Activated T-helper 1 cell treated with anti-CD3 and anti-CD28 coated beads, Interleukin-12 subunit alpha, Interleukin-12 subunit beta, Interleukin-2, Interleukin-4 antibody, amounts not matched to agents 30 ng/mL and 10 ng/mL and 1 ng/mL, durations not matched to agents 14 hours and 24 hours and 36 hours (primary cell): ENCODE measurements around the gene ANO6. TPM values are rescaled to one million over a fixed set of nuclear protein-coding genes. Genes with fewer than 3 reads are reported as not detected.
A peak's percentile ranks its signal among the peaks of the same experiment; 100 is the strongest.

Experiments
- DNase-seq: peaks from one replicate; pipeline ENCODE4 v3.0.0; 2021; ENCODE audit warnings: low spot score
- H3K27ac Mint-ChIP-seq: one replicate; pipeline ENCODE4 v1.8.0; 2021; ENCODE audit warnings: mild to moderate bottlenecking, mixed read lengths
- H3K27me3 Mint-ChIP-seq: one replicate; pipeline ENCODE4 v1.8.0; 2022; ENCODE audit warnings: mild to moderate bottlenecking, moderate library complexity, mixed read lengths; ENCODE audit not compliant: insufficient read depth
- H3K36me3 Mint-ChIP-seq: one replicate; pipeline ENCODE4 v1.8.0; 2021; ENCODE audit warnings: low read depth, mixed read lengths
- H3K4me1 Mint-ChIP-seq: one replicate; pipeline ENCODE4 v1.8.0; 2021; ENCODE audit warnings: low read depth, mixed read lengths
- H3K4me3 Mint-ChIP-seq: one replicate; pipeline ENCODE4 v1.8.0; 2021; ENCODE audit warnings: mild to moderate bottlenecking, moderate library complexity, mixed read lengths
- H3K9me3 Mint-ChIP-seq: one replicate; pipeline ENCODE4 v1.8.0; 2021; ENCODE audit warnings: mixed read lengths
- intact Hi-C: fragments of 100-400 bp; cut with micrococcal nuclease; formaldehyde crosslinking; loops from one replicate; pipeline ENCODE4 v1.15.1; 2024
- total RNA-seq: library from RNA; stranded (reverse); gene quantifications from 2 replicates; pipeline ENCODE4 v1.2.3, GENCODE V29; 2022

The ANO6 gene
- total RNA-seq, 1 donor from 2014 or later = 21.7 TPM

DNA sequence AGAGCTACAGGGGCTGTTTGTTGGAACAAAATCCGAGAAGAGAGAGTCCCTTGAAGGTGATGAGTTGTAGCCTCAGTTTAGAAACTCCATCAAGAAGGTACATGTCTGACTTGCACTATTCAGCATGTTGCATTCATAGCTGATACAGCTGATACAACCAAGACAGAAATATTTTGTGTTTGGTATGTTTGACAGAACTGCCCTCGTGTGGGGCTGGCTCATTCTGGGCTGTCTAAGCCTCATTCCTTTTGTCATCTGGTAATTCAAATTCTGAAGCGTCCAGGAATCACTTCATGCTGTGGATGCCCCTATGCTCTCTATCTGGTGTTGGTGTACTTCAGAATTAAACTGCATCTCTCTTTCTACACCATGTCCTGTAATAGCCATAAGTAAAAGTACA is 126.3 kb downstream of the ANO6 start:
- H3K27me3 Mint-ChIP-seq = no peaks in the 10 kb centered on the region
- intact Hi-C loops = no loop called here
- H3K36me3 Mint-ChIP-seq = peaks cover 5% of the 10 kb centered on the region
- H3K4me1 Mint-ChIP-seq = peaks cover 5% of the 10 kb centered on the region
- no peak overlapping the region for H3K27ac Mint-ChIP-seq
- no peak for DNase-seq
- H3K4me3 Mint-ChIP-seq = no peak overlapping the region
- no peaks in the 10 kb centered on the region for H3K9me3 Mint-ChIP-seq

DNA sequence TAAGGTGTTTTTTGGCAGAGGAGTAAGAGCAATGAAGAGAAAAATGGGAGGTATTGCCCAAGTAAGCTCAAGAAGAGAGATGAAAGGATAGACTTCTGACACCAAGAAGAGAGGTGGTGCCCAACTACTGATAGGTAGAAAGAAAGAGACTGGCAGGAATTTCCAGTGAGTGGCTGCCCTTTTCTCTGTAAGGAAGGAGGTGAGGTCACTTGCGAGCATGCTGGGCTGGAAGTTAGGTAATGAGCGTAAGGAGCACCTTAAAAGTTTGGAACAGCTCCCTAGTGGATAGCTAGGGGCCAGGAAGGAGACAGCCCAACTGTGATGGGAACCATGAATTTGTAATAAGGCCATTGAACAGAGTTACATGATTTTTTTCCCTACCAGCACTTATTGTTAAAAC is 127.0 kb downstream of the ANO6 start:
- H3K27ac Mint-ChIP-seq = no peak overlapping the region
- peaks cover 5% of the 10 kb centered on the region for H3K4me1 Mint-ChIP-seq
- no peak overlapping the region for H3K4me3 Mint-ChIP-seq

DNA sequence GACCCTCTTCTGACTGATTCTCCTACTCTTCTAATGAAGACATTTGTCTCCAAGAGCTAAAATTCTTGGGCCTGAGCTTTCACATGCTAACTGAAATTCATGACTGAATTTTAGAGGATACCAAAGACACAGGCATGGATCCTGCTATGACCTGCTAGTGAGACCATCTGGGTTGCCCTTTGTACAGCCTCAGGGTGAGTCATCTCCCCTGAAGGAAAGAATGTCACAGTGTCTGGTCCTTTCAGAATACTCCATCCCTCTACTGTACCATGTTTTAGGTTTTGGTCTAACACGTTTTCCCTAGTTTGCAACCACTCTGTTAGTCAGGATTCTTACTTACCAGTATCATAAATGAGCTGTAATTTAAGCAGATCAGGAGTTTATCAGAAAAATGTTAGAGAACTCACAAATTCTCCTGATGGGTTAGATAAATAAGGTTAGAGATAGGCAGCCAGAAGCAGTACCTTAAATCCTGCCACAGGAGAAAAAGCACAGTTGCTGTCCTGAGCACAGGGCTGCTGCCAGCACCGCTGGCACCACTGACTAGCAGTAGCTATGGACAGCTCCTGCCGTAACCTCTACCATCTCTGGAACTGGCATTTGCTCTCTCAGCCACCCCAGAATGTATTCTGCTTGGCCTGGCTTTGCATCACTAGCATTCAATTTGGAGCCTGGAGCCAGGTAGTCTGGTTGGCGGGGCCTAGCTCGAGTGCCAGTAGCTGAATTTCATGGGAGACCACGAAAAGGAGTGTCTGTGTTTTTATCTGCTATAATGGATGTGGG is 127.6 kb downstream of the ANO6 start:
- peaks cover 5% of the 10 kb centered on the region for H3K4me1 Mint-ChIP-seq
- no peak overlapping the region for H3K4me3 Mint-ChIP-seq
- no peak for DNase-seq
- no peaks in the 10 kb centered on the region for H3K9me3 Mint-ChIP-seq
- H3K27me3 Mint-ChIP-seq = no peaks in the 10 kb centered on the region
- H3K27ac Mint-ChIP-seq = no peak overlapping the region
- intact Hi-C loops = no loop called here
- peaks cover 11% of the 10 kb centered on the region for H3K36me3 Mint-ChIP-seq

More for the DNA sequence above, 127.0 kb downstream of the ANO6 start:
- DNase-seq = no peak
- no peaks in the 10 kb centered on the region for H3K9me3 Mint-ChIP-seq
- intact Hi-C loops = no loop called here
- H3K27me3 Mint-ChIP-seq = no peaks in the 10 kb centered on the region
- peaks cover 6% of the 10 kb centered on the region for H3K36me3 Mint-ChIP-seq

DNA sequence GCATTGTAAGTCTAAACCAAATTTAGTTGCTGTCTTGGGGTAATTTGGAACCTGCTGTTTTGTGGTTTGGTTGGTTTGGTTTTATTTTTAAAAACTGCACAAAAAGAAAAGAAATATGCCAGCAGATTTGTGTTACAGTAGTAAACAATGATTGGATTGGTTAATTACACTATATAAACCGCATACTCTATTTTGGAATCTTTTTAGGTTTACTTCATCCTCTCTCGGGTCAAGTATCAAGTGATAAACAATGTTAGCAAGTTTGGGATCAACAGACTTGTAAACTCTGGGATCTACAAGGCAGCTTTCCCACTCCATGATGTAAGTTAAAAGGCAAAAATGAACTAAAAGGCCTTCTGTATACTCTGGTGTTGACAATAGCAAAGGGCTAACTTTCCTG is 132.4 kb downstream of the ANO6 start:
- no peaks in the 10 kb centered on the region for H3K27me3 Mint-ChIP-seq
- no peak for DNase-seq
- H3K36me3 Mint-ChIP-seq = peaks cover 39% of the 10 kb centered on the region
- peaks cover 2% of the 10 kb centered on the region for H3K4me1 Mint-ChIP-seq
- intact Hi-C loops = no loop called here
- no peak overlapping the region for H3K4me3 Mint-ChIP-seq
- H3K9me3 Mint-ChIP-seq = no peaks in the 10 kb centered on the region
- no peak overlapping the region for H3K27ac Mint-ChIP-seq

DNA sequence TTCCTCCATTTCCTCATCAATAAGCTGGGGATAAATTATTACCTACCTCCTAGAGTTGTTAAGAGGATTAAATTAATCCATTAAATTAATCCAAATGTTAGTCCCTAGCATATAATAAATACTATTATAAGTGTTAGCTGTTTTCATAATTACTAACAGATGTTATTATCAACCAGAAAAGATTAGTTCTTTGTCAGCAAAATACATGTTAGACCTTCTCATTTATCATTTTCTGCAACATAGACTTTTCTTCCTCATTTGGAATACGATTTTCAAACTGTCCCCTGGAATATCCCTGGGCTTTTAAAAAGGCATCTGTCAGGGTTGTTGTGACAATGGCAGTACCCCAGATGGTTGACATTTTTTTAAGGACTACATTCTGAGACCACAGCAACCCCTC is 133.1 kb downstream of the ANO6 start:
- Mint-ChIP-seq H3K36me3 (peaks cover 40% of the 10 kb centered on the region), H3K27me3 (no peaks in the 10 kb centered on the region), H3K27ac (no peak overlapping the region), H3K9me3 (no peaks in the 10 kb centered on the region), H3K4me3 (no peak overlapping the region), H3K4me1 (peaks cover 5% of the 10 kb centered on the region)
- intact Hi-C loops = no loop called here
- DNase-seq = no peak

DNA sequence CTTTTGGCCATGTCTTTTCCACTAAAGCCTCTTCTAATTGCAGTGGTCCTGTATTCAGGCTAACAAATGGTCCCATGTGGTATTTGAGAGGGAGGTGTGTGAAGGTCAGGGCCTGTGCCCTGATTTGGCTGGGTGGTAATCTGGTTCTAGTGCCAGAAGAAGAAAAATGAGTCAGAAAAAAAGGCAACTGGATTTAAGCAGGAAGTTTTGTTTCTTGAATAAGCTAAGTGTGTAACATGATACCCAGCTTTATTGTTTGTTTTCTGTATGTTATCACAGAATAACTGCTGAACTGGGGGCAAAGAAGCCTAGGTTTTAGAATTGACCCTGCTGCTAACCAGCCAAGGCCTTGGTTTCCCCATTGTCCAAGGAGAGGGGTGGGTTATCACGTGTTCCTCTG is 134.0 kb downstream of the ANO6 start:
- peaks cover 42% of the 10 kb centered on the region for H3K36me3 Mint-ChIP-seq
- intact Hi-C loops = no loop called here

DNA sequence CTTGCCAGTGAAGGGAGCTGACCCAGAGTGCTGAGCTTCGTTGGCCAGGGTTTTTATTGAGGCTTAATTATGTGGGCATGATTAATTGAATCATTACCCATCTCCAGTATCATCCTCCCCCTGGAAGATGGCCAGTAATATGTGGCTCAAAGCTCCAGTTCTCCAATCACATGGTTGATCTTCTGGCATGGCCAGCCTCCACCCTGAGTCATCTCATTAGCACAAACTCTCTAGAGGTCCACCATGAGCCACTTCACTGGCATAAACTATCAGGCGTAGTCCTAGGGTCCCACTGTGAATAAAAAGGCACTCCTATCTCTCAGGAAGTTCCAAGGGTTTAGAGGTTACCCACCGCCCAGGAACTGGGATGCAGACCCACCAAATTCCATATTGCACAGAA is 135.0 kb downstream of the ANO6 start:
- no peak for DNase-seq
- intact Hi-C loops = no loop called here
- H3K9me3 Mint-ChIP-seq = no peaks in the 10 kb centered on the region
- peaks cover 13% of the 10 kb centered on the region for H3K4me1 Mint-ChIP-seq
- peaks cover 47% of the 10 kb centered on the region for H3K36me3 Mint-ChIP-seq
- H3K27ac Mint-ChIP-seq = no peak overlapping the region
- H3K4me3 Mint-ChIP-seq = no peak overlapping the region
- no peaks in the 10 kb centered on the region for H3K27me3 Mint-ChIP-seq

More for the DNA sequence above, 134.0 kb downstream of the ANO6 start:
- H3K9me3 Mint-ChIP-seq = no peaks in the 10 kb centered on the region
- no peak for DNase-seq
- no peaks in the 10 kb centered on the region for H3K27me3 Mint-ChIP-seq
- no peak overlapping the region for H3K27ac Mint-ChIP-seq
- H3K4me1 Mint-ChIP-seq = peaks cover 13% of the 10 kb centered on the region
- H3K4me3 Mint-ChIP-seq = no peak overlapping the region

DNA sequence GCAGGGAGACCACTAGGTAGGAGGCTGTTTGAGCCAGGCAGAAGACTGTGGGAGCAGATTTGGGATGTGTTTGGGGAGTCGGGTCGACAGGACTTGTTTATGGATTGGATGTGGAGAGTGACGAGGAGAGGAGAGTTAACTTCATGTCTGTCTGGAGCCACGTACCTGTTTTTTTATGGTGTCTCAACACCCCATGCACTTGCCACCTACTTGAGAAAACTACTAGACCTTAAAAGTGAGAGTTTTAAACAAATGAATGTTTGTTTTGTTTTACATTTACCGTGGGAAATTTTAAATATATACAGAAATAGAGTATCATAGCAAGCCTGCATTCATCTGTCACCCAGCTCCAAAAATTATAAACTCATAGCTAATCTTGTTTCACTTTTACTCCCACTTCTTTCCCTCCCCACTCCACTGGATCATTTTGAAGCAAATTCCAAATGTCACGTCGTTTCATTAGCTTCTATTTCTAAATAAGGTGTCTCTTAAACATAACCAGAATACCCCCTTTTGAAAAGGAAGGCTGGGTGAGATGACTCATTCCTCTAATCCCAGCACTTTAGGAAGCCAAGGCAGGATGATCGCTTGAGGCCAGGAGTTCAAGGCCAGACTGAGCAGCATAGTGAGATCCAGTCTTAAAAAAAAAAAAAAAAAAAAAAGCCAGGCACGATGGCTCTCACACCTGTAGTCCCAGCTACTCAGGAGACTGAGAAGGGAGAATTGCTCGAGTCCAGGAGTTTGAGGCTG is 136.2 kb downstream of the ANO6 start:
- Mint-ChIP-seq H3K36me3 (peaks cover 52% of the 10 kb centered on the region), H3K4me3 (no peak overlapping the region), H3K27ac (no peak overlapping the region), H3K27me3 (no peaks in the 10 kb centered on the region), H3K4me1 (peaks cover 13% of the 10 kb centered on the region), H3K9me3 (no peaks in the 10 kb centered on the region)
- intact Hi-C loops = no loop called here
- DNase-seq = no peak

DNA sequence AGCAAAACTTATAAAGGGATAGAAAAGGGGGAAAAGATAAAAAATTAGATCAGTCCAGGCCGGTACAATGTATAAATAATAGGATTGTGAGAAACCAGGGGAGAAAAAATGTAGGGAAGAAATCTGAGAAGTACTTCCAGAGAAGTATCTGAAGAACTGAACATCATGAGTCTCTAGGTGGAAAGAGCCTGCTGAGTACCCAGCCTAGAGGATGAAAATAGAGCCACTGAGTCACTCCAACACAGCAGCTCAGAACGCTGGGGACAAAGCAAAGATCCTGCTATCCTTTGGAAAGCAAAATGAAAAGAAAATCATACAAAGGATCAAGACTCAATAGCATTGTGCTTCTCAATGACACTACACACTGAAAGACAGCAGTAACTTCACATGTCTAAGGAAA is 138.0 kb downstream of the ANO6 start:
- Mint-ChIP-seq H3K27me3 (no peaks in the 10 kb centered on the region), H3K4me3 (no peak overlapping the region), H3K27ac (peak overlapping the region; percentile 19), H3K9me3 (no peaks in the 10 kb centered on the region), H3K36me3 (peaks cover 49% of the 10 kb centered on the region), H3K4me1 (peaks cover 13% of the 10 kb centered on the region)
- intact Hi-C loops = no loop called here
- DNase-seq = no peak

DNA sequence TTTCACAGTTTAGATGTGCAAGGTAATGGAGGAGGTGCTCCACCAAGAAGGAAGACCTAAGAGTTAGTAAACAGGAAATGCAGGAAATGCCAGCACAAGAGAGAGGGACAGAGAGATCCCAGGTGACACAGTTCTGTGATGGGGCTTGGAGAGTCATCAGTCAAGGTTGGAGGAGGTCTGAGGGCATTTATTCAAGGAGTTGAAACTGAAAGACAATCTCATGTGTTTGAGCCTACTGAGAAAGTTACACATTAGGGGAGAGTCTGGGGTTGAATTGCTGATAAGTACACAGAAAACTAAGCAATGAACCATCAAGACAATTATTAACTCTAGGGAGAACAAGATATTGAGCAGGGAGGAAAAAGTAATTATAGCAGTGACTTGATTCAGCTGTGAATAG is 138.5 kb downstream of the ANO6 start:
- peaks cover 13% of the 10 kb centered on the region for H3K4me1 Mint-ChIP-seq
- H3K27me3 Mint-ChIP-seq = no peaks in the 10 kb centered on the region
- H3K36me3 Mint-ChIP-seq = peaks cover 48% of the 10 kb centered on the region
- H3K4me3 Mint-ChIP-seq = no peak overlapping the region
- H3K9me3 Mint-ChIP-seq = no peaks in the 10 kb centered on the region
- intact Hi-C loops = no loop called here
- no peak for DNase-seq
- peak overlapping the region; percentile 6 for H3K27ac Mint-ChIP-seq

DNA sequence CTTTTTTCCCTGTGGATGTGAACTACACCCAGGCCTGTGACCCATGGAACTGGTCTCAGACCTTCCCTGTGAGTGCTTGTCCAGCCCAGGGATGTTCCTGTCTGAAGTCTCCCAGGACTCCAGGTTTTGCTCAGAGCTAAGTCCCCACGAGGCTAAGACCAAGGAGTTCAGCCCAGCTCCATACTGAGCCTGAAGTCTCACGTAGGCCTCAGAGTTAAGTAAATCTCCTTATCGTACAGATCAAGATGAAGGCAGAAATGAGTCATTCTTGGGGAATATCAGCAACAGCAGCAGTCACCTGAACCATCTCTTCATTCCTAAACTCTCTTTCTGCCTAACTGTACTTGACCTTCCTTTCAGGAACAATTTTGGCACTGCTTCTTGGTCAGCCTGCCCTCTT is 139.8 kb downstream of the ANO6 start:
- Mint-ChIP-seq H3K4me1 (peaks cover 13% of the 10 kb centered on the region), H3K4me3 (no peak overlapping the region), H3K36me3 (peaks cover 45% of the 10 kb centered on the region), H3K27me3 (no peaks in the 10 kb centered on the region), H3K9me3 (no peaks in the 10 kb centered on the region), H3K27ac (no peak overlapping the region)
- DNase-seq = no peak
- intact Hi-C loops = no loop called here

DNA sequence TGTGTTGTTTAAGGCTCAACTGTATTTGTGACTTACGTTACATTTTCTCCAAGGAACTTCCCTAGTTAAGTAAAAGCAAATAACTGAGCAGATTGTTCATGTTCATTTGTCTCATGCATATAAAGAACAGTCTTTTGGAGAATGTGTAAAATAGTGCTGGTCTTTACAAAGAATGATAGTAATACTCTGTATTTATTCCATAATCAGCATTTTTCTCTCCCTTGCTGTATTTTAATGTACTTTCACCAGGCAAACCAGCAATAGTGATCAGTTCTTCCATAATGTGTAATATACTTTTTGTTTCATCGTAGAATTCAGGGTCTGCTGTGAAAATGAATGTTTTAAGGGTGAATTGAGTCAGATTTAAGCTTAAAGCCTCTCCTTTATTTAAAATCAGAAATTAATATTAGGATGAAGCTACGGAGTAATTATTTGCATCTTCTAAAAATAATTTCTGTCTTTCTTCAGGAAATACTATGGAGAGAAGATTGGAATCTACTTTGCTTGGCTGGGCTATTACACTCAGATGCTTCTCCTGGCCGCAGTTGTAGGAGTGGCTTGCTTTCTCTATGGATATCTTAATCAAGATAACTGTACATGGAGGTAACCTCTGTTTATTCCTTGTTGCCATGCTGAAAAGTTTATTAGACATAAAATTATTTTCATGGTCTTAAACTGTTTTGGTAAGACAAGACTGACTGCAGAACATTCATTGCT is 141.1 kb downstream of the ANO6 start:
- DNase-seq = no peak
- no peak overlapping the region for H3K27ac Mint-ChIP-seq
- H3K4me1 Mint-ChIP-seq = peaks cover 13% of the 10 kb centered on the region
- peaks cover 39% of the 10 kb centered on the region for H3K36me3 Mint-ChIP-seq
- peaks cover 5% of the 10 kb centered on the region for H3K9me3 Mint-ChIP-seq
- H3K27me3 Mint-ChIP-seq = no peaks in the 10 kb centered on the region
- H3K4me3 Mint-ChIP-seq = no peak overlapping the region
- intact Hi-C loops = no loop called here
